ENCODE measurements around the gene WDR18. TPM values are rescaled to one million over a fixed set of nuclear protein-coding genes. Genes with fewer than 3 reads are reported as not detected.

The WDR18 gene
- total and polyA plus RNA-seq, 2 of the 8 experiments (the other 6 are each of a cell fraction or from before 2014, with no cell fraction given): 87.7 to 177 TPM

- Histone ChIP-seq H3K23ac (ENCODE audit: insufficient read length) (no peak overlapping the region), H3K56ac (replicated peaks; ENCODE audit: insufficient read length, low read depth, low read length) (no peak overlapping the region), H3K4me3 (ENCODE audit: extremely low read depth in 1 of 4, insufficient read depth in 2 of 4, low read depth in 3 of 4, low read length in 4 of 4) (no peak overlapping the region), H3K27me3 (replicated peaks in 1 of 4; ENCODE audit: control insufficient read depth in 3 of 4, extremely low read depth in 1 of 4, insufficient read depth in 3 of 4, low read length in 3 of 4) (no peaks in the 10 kb centered on the region), H3K9ac (replicated peaks in 1 of 4; ENCODE audit: extremely low read depth in 1 of 4, low read depth in 3 of 4, low read length in 3 of 4) (no peak overlapping the region), H3K23me2 (ENCODE audit: low read depth, low read length) (no peaks in the 10 kb centered on the region), H2BK20ac (ENCODE audit: low read length) (no peak overlapping the region), H3K27ac (ENCODE audit: low read depth, low read length) (no peak overlapping the region), H3K4ac (replicated peaks; ENCODE audit: insufficient read length, low read depth, low read length) (no peak overlapping the region), H4K8ac (ENCODE audit: extremely low read depth, insufficient read depth, low read length) (no peak overlapping the region), H3K14ac (ENCODE audit: insufficient read length) (no peak overlapping the region), H3K79me2 (ENCODE audit: control insufficient read depth in 1 of 2, insufficient read depth in 2 of 2, low read length in 2 of 2) (0 out of 4 replicates have a peak, but pooled peaks cover 0 to 6% of the 10 kb centered on the region in 2 experiments), H4K91ac (replicated peaks; ENCODE audit: insufficient read length, low read length) (no peak overlapping the region), H4K20me1 (replicated peaks in 1 of 2; ENCODE audit: control insufficient read depth in 1 of 2, insufficient read depth in 2 of 2, low read length in 2 of 2) (peaks cover 0 to 3% of the 10 kb centered on the region in 2 experiments), H2BK12ac (ENCODE audit: low read depth, low read length) (no peak overlapping the region), H2BK120ac (replicated peaks; ENCODE audit: low read depth, low read length) (no peak overlapping the region), H3K9me3 (ENCODE audit: insufficient read depth in 2 of 2, low read depth in 1 of 2, low read length in 1 of 2) (peaks cover 0 to 7% of the 10 kb centered on the region in 2 experiments; a peak in 1 of 4 replicates), H3K18ac (ENCODE audit: extremely low read depth, low read length) (no peak overlapping the region), H2AFZ (ENCODE audit: low read length) (no peak overlapping the region), H2BK5ac (ENCODE audit: low read depth, low read length) (no peak overlapping the region), H3K36me3 (ENCODE audit: control insufficient read depth in 2 of 4, insufficient read depth in 4 of 4, low read length in 3 of 4) (peaks cover 4 to 26% (median 17%) of the 10 kb centered on the region in 4 experiments), H4K5ac (ENCODE audit: insufficient read length, low read depth, low read length) (no peak overlapping the region), H2BK15ac (ENCODE audit: low read length) (no peak overlapping the region), H3K79me1 (ENCODE audit: low read depth, low read length) (no peaks in the 10 kb centered on the region), H2AK5ac (ENCODE audit: low read depth, low read length) (no peak overlapping the region), H3K4me1 (replicated peaks in 1 of 4; ENCODE audit: control insufficient read depth in 3 of 4, insufficient read depth in 4 of 4, low read length in 3 of 4) (peaks cover 0 to 9% (median 6%) of the 10 kb centered on the region in 4 experiments; a peak in 5 of 7 replicates), H3K4me2 (ENCODE audit: insufficient read depth in 1 of 2, low read depth in 2 of 2, low read length in 2 of 2) (no peak overlapping the region)
- POLR2A ChIA-PET (ENCODE audit: partially characterized antibody): interaction anchor here (0.6 to 1.5 kb wide), 9 partner anchors 14 to 252 kb away, joined by 3 to 4 read pairs (median 3); no protein-coding TSS in a partner anchor
- DNase-seq (ENCODE audit: low read depth in 1 of 2, low spot score in 2 of 2) (no peak), FAIRE-seq (no peak)
- 90% methylated on average over 14 of the region's 14 CpGs; no CpG with 5 or more reads in 1 of the 2 experiments for WGBS, 2 experiments (ENCODE audit: extremely low coverage in 1 of 2, insufficient coverage in 1 of 2, insufficient read length in 1 of 2, insufficient replicate concordance in 2 of 2, low coverage in 1 of 2, low lambda C conversion rate in 2 of 2, missing lambda C conversion rate in 1 of 2)
- CTCF ChIA-PET (ENCODE audit: partially characterized antibody): interaction anchor here (0.6 to 2.0 kb wide), 10 partner anchors 8 to 42 kb away, joined by 3 to 8 read pairs (median 4); no protein-coding TSS in a partner anchor
- TF ChIP-seq FOSL1 (IDR thresholded peaks at IDR 0.05; ENCODE audit: insufficient read depth, low read depth, low read length) (no peak), CEBPB (IDR thresholded peaks at IDR 0.05; ENCODE audit: low read depth, low read length) (no peak), SP4 (IDR thresholded peaks at IDR 0.05; ENCODE audit: low read length) (no peak), BRCA1 (IDR thresholded peaks at IDR 0.05; ENCODE audit: low read depth, low read length) (no peak), ATF3 (IDR thresholded peaks at IDR 0.05; ENCODE audit: insufficient read depth, low read depth, low read length) (no peak), SRF (IDR thresholded peaks at IDR 0.05; ENCODE audit: low read depth, low read length) (no peak), TAF7 (optimal IDR thresholded peaks at IDR 0.05; ENCODE audit: borderline replicate concordance, low read depth, low read length) (no peak), HDAC6 (IDR thresholded peaks at IDR 0.05; ENCODE audit: low read depth, low read length) (no peak), E2F6 (IDR thresholded peaks at IDR 0.05) (no peak), USF2 (IDR thresholded peaks at IDR 0.05; ENCODE audit: low read length) (no peak)
Measured at GRCh38 chr19:961866-962620, 22.1 kb upstream of the WDR18 start.

Data from H1 (cell line).